ENCODE data around the gene LCN6.
"Not testable (repeated sequence)": the region's sequence is repeated elsewhere in the genome, so short reads cannot be mapped to it uniquely, and the experiment has no call there.

LCN6 gene

GRCh38 chr9:136714096-136714892 is 34.0 kb downstream of the LCN6 start:
- no peak for TF ChIP-seq CTCF (IDR thresholded peaks at IDR 0.05; ENCODE audit: control extremely low read depth, extremely low read depth, low read depth, missing control alignments)
- ChIA-PET CTCF (interaction anchor here (0.8 to 7.7 kb wide), 8 partner anchors 8 to 315 kb away, joined by 3 to 49 read pairs (median 4); partner anchors contain the start of gene AJM1), POLR2A (interaction anchor here (3.9 kb wide), 1 partner anchor 13 kb away, joined by 36 read pairs; no protein-coding TSS in a partner anchor)
- no peak for DNase-seq (ENCODE audit: extremely low spot score)

- POLR2A ChIA-PET = interaction anchor here (3.9 kb wide), 1 partner anchor 14 kb away, joined by 36 read pairs; no protein-coding TSS in a partner anchor
- CTCF ChIA-PET = interaction anchor here (0.8 to 7.7 kb wide), 4 partner anchors 9 to 129 kb away, joined by 3 to 49 read pairs (median 6); partner anchors contain the start of gene AJM1
- no peak for DNase-seq (ENCODE audit: extremely low spot score)
- no peak for TF ChIP-seq CTCF (IDR thresholded peaks at IDR 0.05; ENCODE audit: control extremely low read depth, extremely low read depth, low read depth, missing control alignments)
Measured at GRCh38 chr9:136713550-136713949, 34.8 kb downstream of the LCN6 start.

GRCh38 chr9:136712690-136713544 is 35.4 kb downstream of the LCN6 start:
- TF ChIP-seq CTCF (IDR thresholded peaks at IDR 0.05; ENCODE audit: control extremely low read depth, extremely low read depth, low read depth, missing control alignments) = no peak
- ChIA-PET POLR2A (interaction anchor here (3.9 kb wide), 1 partner anchor 14 kb away, joined by 36 read pairs; no protein-coding TSS in a partner anchor), CTCF (interaction anchor here (1.7 to 7.7 kb wide), 2 partner anchors 10 to 16 kb away, joined by 4 to 49 read pairs; no protein-coding TSS in a partner anchor)
- DNase-seq (ENCODE audit: extremely low spot score) = no peak

- POLR2A ChIA-PET = no interaction called here
- TF ChIP-seq CTCF (IDR thresholded peaks at IDR 0.05; ENCODE audit: control extremely low read depth, extremely low read depth, low read depth, missing control alignments) = no peak
- CTCF ChIA-PET = no interaction called here
- DNase-seq (ENCODE audit: extremely low spot score) = no peak
Measured at GRCh38 chr9:136711751-136712689, 36.3 kb downstream of the LCN6 start, which contains the start of gene DIPK1B. Gene DIPK1B (plus strand): TSS chr9:136712572. CDS start chr9:136712666, 94 bp downstream.

- DNase-seq (ENCODE audit: extremely low spot score); CTCF ChIA-PET; POLR2A ChIA-PET: not testable (repeated sequence)
Measured at GRCh38 chr9:136711219-136711648, 37.1 kb downstream of the LCN6 start.

- ChIA-PET CTCF (no interaction called here), POLR2A (no interaction called here)
- DNase-seq (ENCODE audit: extremely low spot score) = no peak
- no peak for TF ChIP-seq CTCF (IDR thresholded peaks at IDR 0.05; ENCODE audit: control extremely low read depth, extremely low read depth, low read depth, missing control alignments)
Measured at GRCh38 chr9:136710543-136710942, 37.8 kb downstream of the LCN6 start.
